Measurements from ENCODE around the gene SUSD1.

The SUSD1 gene

GRCh38 chr9:112035166-112035826 lies 139.8 kb downstream of the SUSD1 start:
- DNase-seq: no peak

- DNase-seq: no peak
Measured at GRCh38 chr9:112034216-112034611, 140.9 kb downstream of the SUSD1 start.

- no peak for DNase-seq
Measured at GRCh38 chr9:112033237-112034215, 141.6 kb downstream of the SUSD1 start.

DNA sequence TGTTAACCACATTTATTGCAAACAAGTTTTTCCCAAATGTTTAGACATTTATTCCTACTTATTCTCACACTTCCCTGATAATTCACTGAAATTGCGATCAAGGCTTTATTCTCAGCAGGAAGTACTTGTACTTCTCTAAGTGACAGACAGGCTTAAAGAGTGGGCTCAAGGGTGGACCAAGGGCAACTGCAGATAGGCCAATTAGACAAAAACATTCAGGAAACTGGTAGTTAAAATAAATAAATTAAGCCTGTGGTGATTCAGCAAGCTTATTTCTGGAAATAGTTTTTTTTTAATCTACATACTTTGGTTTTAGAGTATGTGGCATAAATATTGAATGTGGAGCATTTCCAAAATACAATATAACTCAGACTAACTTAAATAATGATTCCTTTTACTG lies 142.4 kb downstream of the SUSD1 start:
- DNase-seq: no peak

- no peak for DNase-seq
Measured at GRCh38 chr9:112032009-112032408, 143.1 kb downstream of the SUSD1 start.

DNA sequence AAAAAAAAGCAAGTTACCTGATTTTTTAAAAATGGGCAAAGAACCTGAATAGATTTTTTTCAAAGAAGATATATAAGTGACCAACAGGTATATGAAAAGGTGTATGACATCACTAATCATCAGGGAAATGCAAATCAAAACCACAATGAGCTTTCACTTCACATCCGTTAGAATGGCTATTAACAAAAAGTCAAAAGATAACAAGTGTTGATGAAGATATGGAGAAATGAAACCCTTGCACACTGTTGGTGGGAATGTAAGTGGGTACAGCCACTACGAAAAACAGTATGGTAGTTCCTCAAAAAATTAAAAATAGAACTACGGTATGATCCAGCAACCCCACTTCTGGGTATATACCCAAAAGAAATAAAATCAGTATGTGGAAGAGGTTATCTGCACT lies 143.7 kb downstream of the SUSD1 start:
- no peak for DNase-seq

- DNase-seq: no peak
Measured at GRCh38 chr9:112029921-112030444, 145.1 kb downstream of the SUSD1 start.

- no peak for DNase-seq
Measured at GRCh38 chr9:112028242-112029221, 146.6 kb downstream of the SUSD1 start.

- no peak for DNase-seq
Measured at GRCh38 chr9:112025850-112026249, 149.2 kb downstream of the SUSD1 start.

GRCh38 chr9:112021742-112022141 lies 153.4 kb downstream of the SUSD1 start:
- DNase-seq: no peak

DNA sequence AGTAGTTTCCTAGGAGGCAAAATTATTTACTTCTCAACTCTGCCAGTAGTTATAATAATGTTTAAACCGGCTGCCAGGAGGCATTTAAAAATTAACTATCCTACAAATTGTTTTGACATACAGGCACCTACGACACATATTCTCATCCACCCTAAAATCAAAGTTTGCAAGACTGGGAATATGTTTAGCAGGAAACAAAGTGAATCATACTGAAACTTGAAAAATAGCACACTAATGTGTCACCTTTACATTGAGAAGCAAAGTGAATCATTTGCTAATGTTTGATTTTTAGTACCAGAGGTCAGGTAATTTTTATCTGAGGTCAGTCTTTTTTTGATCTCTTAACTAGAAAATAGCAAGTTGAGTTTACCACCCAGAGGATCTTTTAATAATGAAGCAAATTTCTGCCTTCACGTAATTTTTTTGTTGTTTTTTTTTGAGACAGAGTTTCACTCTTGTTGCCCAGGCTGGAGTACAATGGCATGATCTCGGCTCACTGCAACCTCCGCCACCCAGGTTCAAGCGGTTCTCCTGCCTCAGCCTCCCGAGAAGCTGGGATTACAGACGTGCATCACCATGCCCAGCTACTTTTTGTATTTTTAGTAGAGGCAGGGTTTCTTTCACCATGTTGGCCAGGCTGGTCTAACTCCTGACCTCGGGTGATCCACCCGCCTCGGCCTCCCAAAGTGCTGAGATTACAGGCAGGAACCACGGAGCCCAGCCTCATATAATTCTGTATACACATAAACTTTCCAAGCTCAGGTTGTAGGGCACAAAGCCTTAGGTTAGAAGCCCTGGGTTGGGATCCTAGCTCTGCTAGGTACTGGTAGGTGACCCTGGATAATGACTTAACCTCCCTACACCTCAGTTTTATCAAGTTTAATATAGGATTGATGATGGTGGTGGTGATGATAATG lies 154.2 kb downstream of the SUSD1 start:
- DNase-seq: no peak

- DNase-seq: no peak
Measured at GRCh38 chr9:112017878-112018277, 157.2 kb downstream of the SUSD1 start.

DNA sequence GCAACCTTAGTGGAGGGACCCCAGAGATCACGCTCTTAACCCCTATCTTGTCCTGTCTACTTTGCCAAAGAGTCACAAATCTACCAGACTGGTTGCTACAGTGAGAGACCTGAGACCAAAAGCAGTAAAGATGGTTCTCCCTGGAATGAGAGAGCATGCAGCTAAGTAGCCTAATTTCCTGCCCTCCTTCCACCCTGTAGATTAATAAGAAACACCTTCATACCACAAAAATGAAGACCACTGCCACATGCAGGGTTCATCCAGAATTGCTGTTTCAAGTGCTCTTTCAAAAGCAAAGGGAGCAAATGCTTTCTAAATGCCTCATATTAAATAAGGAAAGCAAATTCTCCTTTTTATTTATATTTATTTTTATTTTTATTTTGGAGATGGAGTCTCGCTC lies 159.4 kb downstream of the SUSD1 start:
- DNase-seq: no peak

DNA sequence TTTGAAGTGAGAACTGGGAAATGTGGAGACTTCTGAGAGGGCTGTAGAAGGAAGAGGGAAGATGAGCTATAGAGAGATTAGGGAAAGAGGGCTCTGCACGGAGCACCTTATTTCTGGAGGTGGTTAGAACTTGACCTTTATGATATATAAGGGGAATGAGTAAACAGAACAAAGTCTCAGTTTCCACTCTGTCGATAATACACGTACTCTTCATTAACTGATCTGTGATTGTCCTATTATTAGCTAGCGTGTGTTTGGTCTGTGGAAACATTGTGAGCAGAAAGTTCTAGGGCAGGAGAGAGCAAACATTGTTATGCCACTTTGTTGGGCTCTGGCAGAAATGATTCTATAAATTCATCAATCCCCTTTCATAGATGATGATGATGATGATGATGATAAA lies 159.9 kb downstream of the SUSD1 start:
- no peak for DNase-seq

- DNase-seq: no peak
Measured at GRCh38 chr9:112013266-112013665, 161.8 kb downstream of the SUSD1 start.

DNA sequence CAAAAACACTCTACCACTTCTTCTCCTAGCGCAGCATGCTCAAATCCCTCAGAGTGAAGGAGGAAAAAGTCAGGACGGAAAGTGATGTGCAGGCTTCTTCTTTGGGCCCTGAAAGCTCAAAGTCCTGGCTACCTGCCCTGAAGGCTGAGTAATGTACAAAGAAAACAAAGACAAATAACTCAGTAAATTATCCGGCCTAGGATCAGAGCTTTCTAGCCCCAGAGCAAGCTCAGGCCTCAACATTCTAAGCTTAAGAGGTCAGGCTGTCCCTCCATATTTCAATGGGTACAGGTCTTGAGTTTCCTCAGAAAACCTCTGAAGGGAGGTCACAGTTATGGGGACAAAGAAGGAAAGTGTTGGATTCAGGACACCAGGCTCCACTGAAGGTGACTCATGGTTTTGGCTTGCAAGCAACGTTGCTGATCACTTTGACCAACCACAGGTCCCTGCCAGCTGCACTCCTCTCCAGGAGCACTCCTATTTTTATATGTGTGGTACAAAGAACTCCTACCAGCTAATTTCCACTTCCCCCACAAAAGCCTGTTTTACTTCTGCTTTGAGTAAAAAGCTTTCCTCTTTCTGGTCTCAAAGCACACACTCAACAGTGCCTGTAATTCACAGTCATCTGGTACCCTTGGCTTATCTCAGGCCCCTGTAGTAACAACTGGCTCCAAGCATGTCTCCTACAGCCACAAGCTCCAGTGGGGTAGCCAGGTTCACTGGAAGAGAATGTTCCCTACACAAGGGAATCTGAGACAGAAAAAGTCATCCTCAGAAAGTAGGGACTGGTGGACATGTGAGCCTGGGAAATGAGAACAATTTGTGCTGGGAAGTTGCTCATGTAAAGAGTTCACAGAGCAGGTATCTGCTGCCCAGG lies 162.8 kb downstream of the SUSD1 start:
- DNase-seq: no peak

DNA sequence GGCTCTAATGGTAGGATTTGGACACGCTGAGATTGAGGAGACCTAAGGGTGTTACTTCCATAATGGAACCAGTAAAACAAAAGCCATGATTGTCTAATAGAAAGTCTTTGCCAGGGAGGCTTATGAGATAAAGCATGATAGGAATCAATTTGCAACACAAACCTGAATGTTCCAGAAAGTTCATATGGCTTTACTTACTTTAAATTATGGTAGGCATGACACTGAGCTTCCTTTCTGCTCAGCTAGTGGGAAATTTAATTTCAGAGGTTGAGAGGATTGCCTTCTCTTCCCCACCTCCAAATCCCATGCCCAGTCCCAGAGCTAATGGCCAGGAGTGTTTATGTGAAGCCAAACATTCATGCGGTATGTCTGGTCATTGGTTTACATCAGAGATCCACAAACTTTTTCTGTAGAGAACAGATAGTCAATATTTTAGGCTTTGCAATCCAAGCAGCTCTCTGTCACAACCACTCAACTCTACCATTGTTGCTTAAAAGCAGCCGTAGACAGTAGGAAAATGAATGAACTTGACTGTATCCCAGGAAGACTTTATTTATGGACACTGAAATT lies 164.0 kb downstream of the SUSD1 start:
- DNase-seq: no peak

GRCh38 chr9:112010537-112010936 lies 164.6 kb downstream of the SUSD1 start:
- DNase-seq: no peak

- no peak for DNase-seq
Measured at GRCh38 chr9:112009656-112010055, 165.4 kb downstream of the SUSD1 start.

DNA sequence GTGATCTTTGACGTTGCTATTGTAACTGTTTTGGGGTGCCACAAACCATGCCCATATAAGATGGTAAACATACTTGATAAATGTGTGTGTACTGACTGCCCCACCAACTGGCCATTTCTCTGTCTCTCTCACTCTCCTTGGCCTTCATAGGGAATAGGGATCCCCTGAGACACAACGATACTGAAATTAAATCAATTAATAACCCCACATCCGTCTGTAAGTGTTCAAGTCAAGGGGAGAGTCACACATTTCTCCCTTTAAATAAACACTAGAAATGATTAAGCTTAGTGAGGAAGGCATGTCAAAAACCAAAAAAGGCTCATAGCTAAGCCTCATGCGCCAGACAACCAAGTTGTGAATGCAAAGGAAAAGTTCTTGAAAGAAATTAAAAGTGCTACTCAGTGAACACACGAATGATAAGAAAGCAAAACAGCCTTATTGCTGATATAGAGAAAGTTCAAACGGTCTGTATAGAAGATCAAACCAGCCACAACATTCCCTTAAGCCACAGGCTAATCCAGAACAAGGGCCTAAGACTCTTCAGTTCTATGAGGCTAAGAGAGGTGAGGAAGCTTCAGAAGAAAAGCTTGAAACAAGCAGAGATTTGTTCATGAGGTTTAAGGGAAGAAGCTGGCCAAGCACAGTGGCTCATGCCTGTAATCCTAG lies 167.4 kb downstream of the SUSD1 start:
- DNase-seq: no peak

All from activated CD8-positive, alpha-beta memory T cell treated with anti-CD3 and anti-CD28 coated beads, Interleukin-2, amount 50 U/mL, for 4 hours (primary cell).